HG03432 (cell line): ENCODE measurements around the gene MAP2K5.

Experiments used
- ATAC-seq: cut with Tn5 transposase; IDR thresholded peaks from one replicate; pipeline ENCODE4 v1.9.1; 2021; ENCODE audit warnings: mild to moderate bottlenecking, moderate library complexity; ENCODE audit not compliant: unreplicated experiment

The MAP2K5 gene

GRCh38 chr15:67850336-67850735 is 307.8 kb downstream of the MAP2K5 start:
- no peak for ATAC-seq

GRCh38 chr15:67850994-67851571 is 308.6 kb downstream of the MAP2K5 start:
- ATAC-seq = no peak

GRCh38 chr15:67852418-67852817 is 309.9 kb downstream of the MAP2K5 start:
- no peak for ATAC-seq

DNA sequence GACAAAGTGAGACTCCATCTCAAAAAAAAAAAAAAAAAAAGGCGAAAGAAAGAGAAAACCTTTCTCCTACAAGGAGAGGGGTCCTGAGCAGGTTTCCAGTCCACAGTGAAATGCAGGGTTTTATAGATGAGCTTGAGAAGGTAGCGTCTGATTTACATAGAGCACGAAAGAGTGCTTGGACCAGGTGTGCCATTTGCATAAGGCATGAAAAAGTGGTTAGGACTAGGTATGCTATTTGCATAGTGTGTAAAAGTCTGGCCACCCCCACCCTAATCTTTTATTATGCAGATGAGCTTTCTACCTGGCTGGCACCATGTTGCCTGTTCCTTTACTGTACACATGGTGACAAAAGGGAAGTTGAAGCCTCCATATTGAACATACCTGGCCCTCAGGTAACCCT is 311.0 kb downstream of the MAP2K5 start:
- ATAC-seq = no peak

DNA sequence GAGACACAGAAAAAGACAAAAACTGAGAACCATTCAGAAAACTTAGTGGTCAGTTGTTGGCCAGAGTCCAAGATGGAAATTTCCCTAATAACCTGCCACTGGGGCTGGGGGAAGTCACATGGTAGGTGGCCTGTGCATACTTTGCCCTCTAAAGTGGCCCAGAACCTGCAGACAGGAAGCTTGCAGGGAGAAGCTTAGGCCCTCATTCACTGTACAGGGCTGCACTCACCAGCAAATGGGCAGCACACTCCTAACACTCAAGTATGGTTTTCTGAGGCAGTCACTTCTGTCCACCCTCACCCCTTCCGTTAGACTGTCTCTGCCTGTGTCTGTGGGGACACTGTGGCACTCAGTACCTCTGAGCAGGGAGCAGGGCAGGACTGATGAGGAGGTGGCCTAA is 311.9 kb downstream of the MAP2K5 start:
- ATAC-seq = no peak

GRCh38 chr15:67855842-67856241 is 313.3 kb downstream of the MAP2K5 start:
- no peak for ATAC-seq
